HepG2 (cell line): Measurements from ENCODE around the gene ZKSCAN8. TPM values are rescaled to one million over a fixed set of nuclear protein-coding genes. Genes with fewer than 3 reads are reported as not detected.

Source experiments
- EED ChIP-seq: sonication (generic); formaldehyde crosslinking; IDR thresholded peaks from 2 replicates; pipeline ENCODE4 v1.5.0; 2020; ENCODE audit warnings: mild to moderate bottlenecking, missing genetic modification reagents
- FLYWCH1 ChIP-seq: sonication (generic); formaldehyde crosslinking; IDR thresholded peaks from 2 replicates; pipeline ENCODE4 v1.8.1; 2023; ENCODE audit warnings: mild to moderate bottlenecking, missing genetic modification reagents
- GMEB2 ChIP-seq: IDR thresholded peaks from 2 replicates; pipeline ENCODE4 v1.6.1; 2016; ENCODE audit warnings: missing biosample characterization, missing genetic modification reagents, low read depth
- HOXA3 ChIP-seq: sonication (generic); formaldehyde crosslinking; IDR thresholded peaks from 2 replicates; pipeline ENCODE4 v1.5.0; 2020; ENCODE audit warnings: missing genetic modification reagents
- KDM5B ChIP-seq: sonication (generic); formaldehyde crosslinking; IDR thresholded peaks from 2 replicates; pipeline ENCODE4 v1.4.0; 2020; ENCODE audit warnings: missing genetic modification reagents, mild to moderate bottlenecking, borderline replicate concordance
- REXO4 ChIP-seq: sonication (generic); formaldehyde crosslinking; IDR thresholded peaks from 2 replicates; pipeline ENCODE4 v1.8.0; 2022; ENCODE audit warnings: missing genetic modification reagents, mild to moderate bottlenecking, borderline replicate concordance
- ZBED4 ChIP-seq: sonication (generic); formaldehyde crosslinking; IDR thresholded peaks from 2 replicates; pipeline ENCODE4 v1.4.0; 2020; ENCODE audit warnings: missing genetic modification reagents, borderline replicate concordance
- polyA plus RNA-seq, 8 experiments: library from polyadenylated mRNA; depleted of rRNA in 3 of 8; stranded (reverse) in 7 of 8; unstranded in 1 of 8; fragments of >200 nt; fragmentation: Illumina TruSeq in 4 of 8; extraction: Trizol in 4 of 8; gene quantifications; 2 replicates each; pipeline versions ENCODE4 v1.2.1 to v1.2.3, GENCODE V29; 2011 to 2016; ENCODE audit warnings: low read depth in 4 of 8, missing spikeins in 1 of 8, mixed read lengths in 1 of 8; ENCODE audit not compliant: insufficient read depth in 1 of 8
- total RNA-seq, 5 experiments: library from RNA; depleted of rRNA; stranded (reverse); fragments of >200 nt; fragmentation: Illumina TruSeq; extraction: Trizol; gene quantifications; 2 replicates each; pipeline ENCODE4 v1.2.3, GENCODE V29; 2016; ENCODE audit warnings: low read depth in 1 of 5
- TF ChIP-seq, protein P1 (sequence below): sonication (generic); formaldehyde crosslinking; IDR thresholded peaks from 2 replicates; pipeline ENCODE4 v1.5.0; 2020; ENCODE audit warnings: missing genetic modification reagents
- TF ChIP-seq, protein P2 (sequence below): sonication (generic); formaldehyde crosslinking; IDR thresholded peaks from 2 replicates; pipeline ENCODE4 v1.5.0; 2020; ENCODE audit warnings: mild to moderate bottlenecking, missing genetic modification reagents, borderline replicate concordance
- TF ChIP-seq, protein P3 (sequence below): sonication (generic); formaldehyde crosslinking; IDR thresholded peaks from 2 replicates; pipeline ENCODE4 v1.8.0; 2022; ENCODE audit warnings: low read depth, missing genetic modification reagents

ZKSCAN8 gene
- total and polyA plus RNA-seq, 2 of the 13 experiments (the other 11 are each of a cell fraction or from before 2014, with no cell fraction given) = 12.4 to 20.9 TPM

DNA sequence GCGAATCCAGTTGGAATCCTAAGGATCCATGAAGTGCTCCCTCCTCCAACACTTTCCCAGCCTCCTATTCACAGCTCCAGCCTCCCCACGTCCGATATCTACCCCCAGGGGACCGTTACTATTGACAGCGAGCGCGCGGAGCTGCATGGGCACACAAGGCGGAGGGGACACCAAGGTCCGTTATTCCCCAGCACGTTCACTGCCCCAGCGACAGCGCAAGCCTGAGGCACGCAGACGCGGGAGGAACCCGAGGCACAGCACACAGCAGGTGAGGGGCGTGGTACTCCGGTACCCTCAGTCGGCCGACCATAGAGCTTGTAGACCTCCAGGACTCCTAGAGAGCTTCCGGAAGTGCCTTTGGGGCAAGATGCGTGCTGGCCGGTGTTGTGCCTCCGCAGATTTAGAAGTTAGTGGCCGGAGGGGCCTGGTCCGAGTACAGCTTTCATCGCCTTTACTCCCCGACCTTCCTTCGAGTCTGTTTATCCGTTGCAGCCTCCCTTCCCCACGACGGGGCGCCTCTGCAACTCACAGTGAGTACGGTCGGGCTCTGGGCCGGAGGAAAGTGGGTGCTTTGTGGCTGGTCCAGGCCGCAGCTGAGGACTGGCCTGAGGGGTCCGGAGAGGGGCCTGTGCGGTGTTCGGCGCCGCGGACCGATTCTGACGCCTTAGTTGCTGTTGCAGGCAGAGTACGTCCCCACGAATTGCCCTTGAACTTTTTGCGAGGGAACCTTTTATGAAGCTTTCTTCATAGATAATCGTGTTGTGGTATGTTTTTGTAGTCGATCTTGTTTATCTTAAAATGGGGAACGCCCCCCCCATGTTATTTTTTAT, at the start of gene ZKSCAN8 (continued):
- TF ChIP-seq EED (CRISPR knock-in tag) (peak; percentile 98), KDM5B (CRISPR knock-in tag) (peak; percentile 97), HOXA3 (CRISPR knock-in tag) (peak; percentile 93), ZBED4 (CRISPR knock-in tag) (0 out of 2 replicates have a peak, but pooled peaks have one; percentile 81), FLYWCH1 (CRISPR knock-in tag) (peak; percentile 71; the same call in 1 of the 2 replicates), GMEB2 (CRISPR knock-in tag) (no peak; the same call in 1 of the 2 replicates), REXO4 (CRISPR knock-in tag) (no peak)
- TF ChIP-seq, protein P1, sequence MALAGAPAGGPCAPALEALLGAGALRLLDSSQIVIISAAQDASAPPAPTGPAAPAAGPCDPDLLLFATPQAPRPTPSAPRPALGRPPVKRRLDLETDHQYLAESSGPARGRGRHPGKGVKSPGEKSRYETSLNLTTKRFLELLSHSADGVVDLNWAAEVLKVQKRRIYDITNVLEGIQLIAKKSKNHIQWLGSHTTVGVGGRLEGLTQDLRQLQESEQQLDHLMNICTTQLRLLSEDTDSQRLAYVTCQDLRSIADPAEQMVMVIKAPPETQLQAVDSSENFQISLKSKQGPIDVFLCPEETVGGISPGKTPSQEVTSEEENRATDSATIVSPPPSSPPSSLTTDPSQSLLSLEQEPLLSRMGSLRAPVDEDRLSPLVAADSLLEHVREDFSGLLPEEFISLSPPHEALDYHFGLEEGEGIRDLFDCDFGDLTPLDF (CRISPR knock-in tag) = no peak; the same call in 1 of the 2 replicates
- TF ChIP-seq, protein P2, sequence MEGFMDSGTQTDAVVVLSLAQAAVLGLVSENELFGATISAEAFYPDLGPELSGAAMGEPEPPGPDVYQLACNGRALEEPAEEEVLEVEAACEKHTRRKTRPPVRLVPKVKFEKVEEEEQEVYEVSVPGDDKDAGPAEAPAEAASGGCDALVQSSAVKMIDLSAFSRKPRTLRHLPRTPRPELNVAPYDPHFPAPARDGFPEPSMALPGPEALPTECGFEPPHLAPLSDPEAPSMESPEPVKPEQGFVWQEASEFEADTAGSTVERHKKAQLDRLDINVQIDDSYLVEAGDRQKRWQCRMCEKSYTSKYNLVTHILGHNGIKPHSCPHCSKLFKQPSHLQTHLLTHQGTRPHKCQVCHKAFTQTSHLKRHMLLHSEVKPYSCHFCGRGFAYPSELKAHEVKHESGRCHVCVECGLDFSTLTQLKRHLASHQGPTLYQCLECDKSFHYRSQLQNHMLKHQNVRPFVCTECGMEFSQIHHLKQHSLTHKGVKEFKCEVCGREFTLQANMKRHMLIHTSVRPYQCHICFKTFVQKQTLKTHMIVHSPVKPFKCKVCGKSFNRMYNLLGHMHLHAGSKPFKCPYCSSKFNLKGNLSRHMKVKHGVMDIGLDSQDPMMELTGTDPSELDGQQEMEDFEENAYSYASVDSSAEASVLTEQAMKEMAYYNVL (CRISPR knock-in tag) = peak; percentile 93
- TF ChIP-seq, protein P3, sequence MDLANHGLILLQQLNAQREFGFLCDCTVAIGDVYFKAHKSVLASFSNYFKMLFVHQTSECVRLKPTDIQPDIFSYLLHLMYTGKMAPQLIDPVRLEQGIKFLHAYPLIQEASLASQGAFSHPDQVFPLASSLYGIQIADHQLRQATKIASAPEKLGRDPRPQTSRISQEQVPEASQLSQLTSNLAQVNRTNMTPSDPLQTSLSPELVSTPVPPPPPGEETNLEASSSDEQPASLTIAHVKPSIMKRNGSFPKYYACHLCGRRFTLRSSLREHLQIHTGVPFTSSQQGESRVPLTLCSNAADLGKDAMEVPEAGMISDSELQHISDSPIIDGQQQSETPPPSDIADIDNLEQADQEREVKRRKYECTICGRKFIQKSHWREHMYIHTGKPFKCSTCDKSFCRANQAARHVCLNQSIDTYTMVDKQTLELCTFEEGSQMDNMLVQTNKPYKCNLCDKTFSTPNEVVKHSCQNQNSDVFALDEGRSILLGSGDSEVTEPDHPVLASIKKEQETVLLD (CRISPR knock-in tag) = peak; percentile 81
